Tibial nerve (tissue), 4 donors: ENCODE data around the gene HSPB6. TPM values are rescaled to one million over a fixed set of nuclear protein-coding genes. Genes with fewer than 3 reads are reported as not detected.

Source experiments
- DNase-seq, 2 donors: peaks; one replicate each; pipeline ENCODE4 v3.0.0-alpha.2; 2019; ENCODE audit warnings: low spot score in 2 of 2
- H3K27ac ChIP-seq, 4 donors: fragments of 200-600 bp; sonication (generic) in 3 of 4; one replicate each; pipeline ENCODE4 v1.5.1; 2017 to 2019; ENCODE audit warnings: mild to moderate bottlenecking in 1 of 4
- H3K27me3 ChIP-seq, 2 donors: fragments of 200-600 bp; sonication (generic) in 1 of 2; one replicate each; pipeline versions ENCODE4 v1.5.1 to v1.6.0; 2017 to 2019
- H3K36me3 ChIP-seq, 3 donors: fragments of 200-600 bp; sonication (generic); one replicate each; pipeline ENCODE4 v1.5.1; 2018 to 2019
- H3K4me1 ChIP-seq, 4 donors: fragments of 200-600 bp; sonication (generic) in 3 of 4; one replicate each; pipeline ENCODE4 v1.5.1; 2017 to 2019
- H3K4me3 ChIP-seq, 4 donors: fragments of 200-600 bp; sonication (generic) in 3 of 4; one replicate each; pipeline ENCODE4 v1.5.1; 2017 to 2019; ENCODE audit warnings: mild to moderate bottlenecking in 1 of 4, moderate library complexity in 1 of 4
- H3K9me3 ChIP-seq, 4 donors: fragments of 200-600 bp; sonication (generic) in 3 of 4; one replicate each; pipeline ENCODE4 v1.5.1; 2017 to 2019
- EP300 ChIP-seq, 2 donors: sonication (generic); formaldehyde crosslinking; IDR thresholded peaks; one replicate each; pipeline ENCODE4 v1.6.1; 2017; ENCODE audit warnings: antibody characterized with exemption in 2 of 2, mild to moderate bottlenecking in 1 of 2
- POLR2A ChIP-seq, 2 donors: fragments of 450-650 bp; IDR thresholded peaks; one replicate each; pipeline ENCODE4 v1.6.1; 2017; ENCODE audit warnings: antibody characterized with exemption in 2 of 2, mild to moderate bottlenecking in 2 of 2, moderate library complexity in 2 of 2
- WGBS, 2 donors: methylation state at CpG; one replicate each; pipeline ENCODE4 v1.1.5; 2018; 5-methylcytosine and 5-hydroxymethylcytosine counted together
- total RNA-seq, 4 donors: library from RNA; depleted of rRNA; stranded (reverse); fragments of >200 nt; gene quantifications; one replicate each; pipeline ENCODE4 v1.1.0, GENCODE V29; 2016
- TF ChIP-seq, protein P1 (sequence below), 5 experiments: fragments of 200-600 bp in 3 of 5; fragments of 450-650 bp in 2 of 5; sonication (generic) in 3 of 5; IDR thresholded peaks; one replicate each; pipeline ENCODE4 v1.5.1; 2016 to 2019; ENCODE audit warnings: antibody characterized with exemption in 5 of 5, mild to moderate bottlenecking in 3 of 5, moderate library complexity in 2 of 5

HSPB6 gene
- total RNA-seq, 4 donors from 2014 or later, result 85.2 to 190 (median 124) TPM

DNA sequence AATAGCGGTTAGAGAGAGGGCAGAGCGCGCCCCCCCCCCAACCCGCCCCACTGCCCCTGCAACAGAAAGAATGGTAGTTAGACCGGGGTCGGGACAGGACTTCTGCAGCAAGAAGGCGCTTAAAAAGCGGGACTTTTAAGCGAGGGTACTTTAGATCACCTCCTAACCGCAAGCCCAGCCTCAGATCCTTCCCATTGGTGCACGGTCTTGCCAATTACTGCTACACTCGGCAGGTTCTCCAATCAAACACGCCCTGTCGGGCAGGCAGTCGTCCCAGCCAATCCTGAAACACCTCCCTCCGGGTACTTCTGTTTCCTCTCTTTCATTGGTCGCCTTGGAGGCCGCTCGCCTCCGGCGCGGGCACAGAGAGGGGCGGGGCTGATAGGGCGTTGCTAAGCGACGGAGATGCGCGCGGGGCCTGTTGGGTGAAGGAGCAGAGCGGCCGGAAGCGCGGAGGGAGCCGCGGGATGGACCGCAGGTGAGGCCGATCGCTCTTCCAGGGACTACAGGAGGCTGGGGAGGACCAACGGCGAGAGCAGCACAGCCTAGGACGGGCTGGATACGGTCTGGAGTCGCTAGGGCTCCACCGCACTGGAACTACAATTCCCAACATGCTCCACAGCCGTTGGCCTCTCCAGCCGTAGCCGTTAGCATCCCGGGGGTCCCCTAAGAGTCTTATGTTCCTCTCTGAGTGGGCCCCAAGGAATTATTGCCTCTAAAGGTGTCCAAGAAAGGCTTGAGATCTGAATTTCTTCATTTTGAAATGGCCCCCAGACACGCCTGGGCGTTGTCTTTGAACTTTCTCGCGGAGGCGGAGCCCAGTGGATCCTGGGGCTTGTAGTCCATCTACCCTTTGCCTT is 1.1 kb upstream of the HSPB6 start, which contains the start of gene PROSER3:
PROSER3 (plus strand) TSS at position 428 of the 860 bp plus-strand sequence; CDS start at position 468, 40 bp downstream.
- peaks cover 4 to 53% (median 21%) of the 10 kb centered on the region in 4 donors for H3K4me1 ChIP-seq

DNA sequence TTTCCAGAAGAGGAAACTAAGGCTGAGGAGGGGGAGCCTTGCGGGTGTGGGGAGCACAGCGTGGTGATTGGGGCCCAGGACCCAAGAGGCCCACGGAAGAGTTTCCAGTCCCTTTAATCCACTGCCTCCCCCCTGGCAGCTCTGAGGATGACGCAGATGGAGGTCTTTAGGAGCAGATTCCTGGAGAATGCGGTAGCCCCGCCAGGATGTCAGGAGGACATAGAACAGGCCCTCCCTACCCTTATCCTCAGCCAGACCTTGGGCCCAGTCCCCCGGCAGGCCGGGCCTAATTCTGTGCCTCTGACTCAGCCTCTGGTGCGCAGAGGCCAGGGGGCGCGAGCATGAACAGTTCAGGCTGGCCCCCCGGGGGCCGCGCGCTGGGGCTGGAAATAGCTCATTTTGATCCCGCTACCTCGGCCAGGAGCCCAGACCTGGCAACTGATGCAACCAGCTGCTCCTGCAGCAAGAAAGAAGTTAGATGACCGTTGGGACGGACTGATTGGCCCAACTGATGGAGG is 461 bp upstream of the HSPB6 start:
- DNase-seq, result peak; percentile 84
- 6 to 8% methylated on average over 17 to 19 of the region's 19 CpGs for WGBS, 2 donors
- peak overlapping the region; percentile 90 to 99 (median 96) for H3K27ac ChIP-seq
- peaks cover 4 to 53% (median 21%) of the 10 kb centered on the region in 4 donors for H3K4me1 ChIP-seq
- peak in 1 of 2 donors; percentile 1 for TF ChIP-seq POLR2A (IDR thresholded peaks at IDR 0.05)
- TF ChIP-seq EP300 (IDR thresholded peaks at IDR 0.05), result peak; percentile 45 to 46
- TF ChIP-seq, protein P1, sequence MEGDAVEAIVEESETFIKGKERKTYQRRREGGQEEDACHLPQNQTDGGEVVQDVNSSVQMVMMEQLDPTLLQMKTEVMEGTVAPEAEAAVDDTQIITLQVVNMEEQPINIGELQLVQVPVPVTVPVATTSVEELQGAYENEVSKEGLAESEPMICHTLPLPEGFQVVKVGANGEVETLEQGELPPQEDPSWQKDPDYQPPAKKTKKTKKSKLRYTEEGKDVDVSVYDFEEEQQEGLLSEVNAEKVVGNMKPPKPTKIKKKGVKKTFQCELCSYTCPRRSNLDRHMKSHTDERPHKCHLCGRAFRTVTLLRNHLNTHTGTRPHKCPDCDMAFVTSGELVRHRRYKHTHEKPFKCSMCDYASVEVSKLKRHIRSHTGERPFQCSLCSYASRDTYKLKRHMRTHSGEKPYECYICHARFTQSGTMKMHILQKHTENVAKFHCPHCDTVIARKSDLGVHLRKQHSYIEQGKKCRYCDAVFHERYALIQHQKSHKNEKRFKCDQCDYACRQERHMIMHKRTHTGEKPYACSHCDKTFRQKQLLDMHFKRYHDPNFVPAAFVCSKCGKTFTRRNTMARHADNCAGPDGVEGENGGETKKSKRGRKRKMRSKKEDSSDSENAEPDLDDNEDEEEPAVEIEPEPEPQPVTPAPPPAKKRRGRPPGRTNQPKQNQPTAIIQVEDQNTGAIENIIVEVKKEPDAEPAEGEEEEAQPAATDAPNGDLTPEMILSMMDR (IDR thresholded peaks at IDR 0.05), result no peak
- no peaks in the 10 kb centered on the region for H3K9me3 ChIP-seq
- peak overlapping the region; percentile 27 to 94 (median 89) for H3K4me3 ChIP-seq
- H3K27me3 ChIP-seq, result no peaks in the 10 kb centered on the region
- peaks cover 0 to 56% (median under 1%) of the 10 kb centered on the region in 3 donors for H3K36me3 ChIP-seq

More for the DNA sequence above, 1.1 kb upstream of the HSPB6 start, which contains the start of gene PROSER3:
- no peaks in the 10 kb centered on the region for H3K27me3 ChIP-seq
- peaks cover 0 to 56% (median 0%) of the 10 kb centered on the region in 3 donors for H3K36me3 ChIP-seq
- peak; percentile 10 to 84 for TF ChIP-seq EP300 (IDR thresholded peaks at IDR 0.05)
- peak; percentile 35 to 85 for TF ChIP-seq POLR2A (IDR thresholded peaks at IDR 0.05)
- TF ChIP-seq, protein P1 (IDR thresholded peaks at IDR 0.05), result peak in 2 of 5 experiments; percentile 20 to 32
- peak within 1 kb of the TSS; percentile 76 to 94 (median 89) for H3K4me3 ChIP-seq
- peak within 1 kb of the TSS; percentile 90 to 99 (median 99) for H3K27ac ChIP-seq
- peak; percentile 96 to 98 for DNase-seq
- 0% methylated on average over 46 to 51 of the region's 53 CpGs for WGBS, 2 donors
- no peaks in the 10 kb centered on the region for H3K9me3 ChIP-seq

DNA sequence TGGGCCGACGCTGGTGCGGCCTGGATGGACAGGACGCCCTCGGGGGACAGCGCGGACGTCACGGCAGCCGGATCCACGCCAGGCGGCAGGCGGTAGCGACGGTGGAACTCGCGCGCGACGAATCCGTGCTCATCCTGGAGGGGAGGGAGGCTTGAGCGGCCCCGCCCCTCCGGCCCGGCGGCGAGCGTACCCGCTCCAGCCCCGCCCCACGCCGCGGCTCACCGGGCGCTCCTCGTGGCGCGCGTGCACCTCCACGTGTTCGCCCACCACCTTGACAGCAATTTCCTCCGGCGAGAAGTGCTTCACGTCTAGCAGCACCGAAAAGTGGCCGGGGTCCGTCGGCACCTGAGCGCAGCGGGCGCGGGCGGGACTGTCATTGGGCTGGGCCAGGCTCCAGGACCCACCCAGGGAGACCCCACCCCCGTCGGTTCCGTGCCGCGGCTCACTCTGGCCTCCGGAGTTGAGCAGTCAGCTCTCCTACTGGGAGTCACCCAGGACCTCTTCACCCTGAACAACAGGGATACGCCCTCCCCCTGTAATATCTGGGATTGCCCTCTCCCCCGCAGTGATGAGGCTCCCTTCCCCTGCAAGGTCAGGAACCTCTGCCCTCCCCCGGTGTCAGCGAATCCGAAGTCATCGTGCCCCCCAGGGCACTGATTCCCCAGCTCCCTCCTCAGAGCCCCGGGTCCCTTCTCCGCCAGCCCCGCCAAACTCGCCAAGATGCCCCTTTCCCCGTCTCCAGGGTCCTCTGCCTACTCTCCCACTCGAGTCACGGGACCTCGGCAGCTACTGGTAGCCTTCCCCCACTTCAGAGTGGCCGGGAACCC is 1.1 kb downstream of the HSPB6 start:
- Histone ChIP-seq H3K4me1 (peaks cover 4 to 53% (median 21%) of the 10 kb centered on the region in 4 donors), H3K4me3 (peak overlapping the region; percentile 54 to 94 (median 89)), H3K9me3 (no peaks in the 10 kb centered on the region), H3K36me3 (peaks cover 0 to 55% (median 4%) of the 10 kb centered on the region in 3 donors), H3K27me3 (no peaks in the 10 kb centered on the region), H3K27ac (peak overlapping the region; percentile 90 to 99 (median 96))
- TF ChIP-seq, protein P1 (IDR thresholded peaks at IDR 0.05), result no peak
- TF ChIP-seq POLR2A (IDR thresholded peaks at IDR 0.05), result peak in 1 of 2 donors; percentile 51
- TF ChIP-seq EP300 (IDR thresholded peaks at IDR 0.05), result peak in 1 of 2 donors; percentile 72
- 37 to 38% methylated on average over 25 to 28 of the region's 74 CpGs for WGBS, 2 donors
- peak; percentile 84 to 90 for DNase-seq

DNA sequence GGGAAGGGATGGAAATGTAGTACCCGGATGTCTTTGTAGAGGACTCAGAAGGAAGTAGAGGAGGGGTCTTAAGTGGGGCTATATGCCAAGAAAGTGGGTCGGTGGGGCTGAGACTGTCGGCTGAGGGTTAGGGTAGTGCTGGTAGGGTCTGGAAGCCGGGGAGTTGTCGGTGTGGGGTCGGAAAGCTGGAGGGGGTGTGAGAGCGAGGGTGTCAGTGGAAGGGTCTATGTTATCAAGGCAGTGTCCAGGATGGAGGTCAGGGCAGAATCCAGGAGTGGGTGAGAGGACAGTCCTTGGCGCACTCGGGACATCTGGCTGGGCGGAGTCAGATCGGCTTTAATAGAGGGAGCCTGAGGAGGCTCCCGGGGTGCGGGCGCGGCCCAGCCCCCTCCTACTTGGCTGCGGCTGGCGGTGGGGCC is 1.7 kb downstream of the HSPB6 start:
- TF ChIP-seq POLR2A (IDR thresholded peaks at IDR 0.05), result no peak
- TF ChIP-seq, protein P1 (IDR thresholded peaks at IDR 0.05), result no peak
- no peak for TF ChIP-seq EP300 (IDR thresholded peaks at IDR 0.05)
- Histone ChIP-seq H3K36me3 (peaks cover 0 to 49% (median 4%) of the 10 kb centered on the region in 3 donors), H3K9me3 (no peaks in the 10 kb centered on the region), H3K4me1 (peaks cover 4 to 55% (median 21%) of the 10 kb centered on the region in 4 donors), H3K27me3 (no peaks in the 10 kb centered on the region), H3K27ac (peak overlapping the region; percentile 81 to 99 (median 96)), H3K4me3 (peak overlapping the region in 1 of 4 donors; percentile 94)
- no peak for DNase-seq
- 51 to 52% methylated on average over 17 of the region's 17 CpGs for WGBS, 2 donors
